Coronary artery (tissue), 2 donors: ENCODE measurements around the gene FITM1.
A peak's percentile ranks its signal among the peaks of the same experiment; 100 is the strongest.

Experiments
- DNase-seq: peaks from one replicate; pipeline ENCODE4 v3.0.0-alpha.2; 2017; ENCODE audit warnings: low spot score
- H3K27ac ChIP-seq, 2 donors: fragments of 200-600 bp; sonication (generic); one replicate each; pipeline ENCODE4 v1.5.1; 2016 to 2019
- H3K4me3 ChIP-seq: fragments of 200-600 bp; sonication (generic); 2 replicates; pipeline ENCODE4 v1.5.1; 2016; ENCODE audit warnings: mild to moderate bottlenecking, moderate library complexity
- TF ChIP-seq, protein P1 (sequence below): fragments of 200-600 bp; sonication (generic); IDR thresholded peaks from one replicate; pipeline ENCODE4 v1.5.1; 2019; ENCODE audit warnings: antibody characterized with exemption

Gene FITM1

DNA sequence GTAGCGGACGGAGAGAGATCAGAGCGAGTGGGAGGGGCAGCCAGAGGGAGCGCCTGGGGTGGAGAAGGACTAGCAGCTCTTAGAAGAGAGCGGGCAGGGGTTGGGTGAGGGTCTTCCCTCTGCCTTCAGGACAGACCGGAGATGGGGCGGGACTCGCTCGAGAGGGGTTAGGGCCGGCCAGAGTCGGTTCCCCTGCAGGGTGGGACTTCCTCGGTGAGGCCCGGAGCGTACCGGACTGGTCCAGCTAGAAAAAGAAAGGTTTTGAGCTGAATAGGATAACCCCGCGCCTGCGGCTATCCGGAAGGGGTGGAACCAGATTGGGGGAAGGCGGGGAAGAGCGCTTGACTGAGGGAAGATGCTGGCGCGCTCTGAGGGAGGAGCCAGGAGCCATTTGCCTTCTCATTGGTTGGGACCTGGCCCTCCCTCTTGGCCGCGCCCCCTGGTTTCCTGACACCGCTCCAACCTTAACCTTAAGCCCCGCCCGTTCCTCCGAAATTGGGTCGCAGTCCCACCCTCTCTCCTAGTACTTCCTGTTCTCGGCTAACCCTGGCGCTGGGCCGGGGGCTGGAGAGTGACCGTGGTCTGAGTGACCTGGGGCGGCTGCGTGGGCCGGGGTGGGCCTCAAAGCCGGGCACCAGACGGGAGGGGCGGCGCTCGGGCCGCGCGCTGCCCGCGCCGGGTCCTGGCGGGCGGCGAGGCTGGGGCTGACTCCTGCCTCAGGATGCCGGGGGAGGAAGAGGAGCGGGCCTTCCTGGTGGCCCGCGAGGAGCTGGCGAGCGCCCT is 16.7 kb downstream of the FITM1 start, which contains the start of gene RNF31:
TSS of gene RNF31 (plus strand) at position 521 of the 783 bp plus-strand sequence. CDS start at position 722, 201 bp downstream.
- H3K4me3 ChIP-seq, result peak within 1 kb of the TSS; percentile 84
- TF ChIP-seq, protein P1, sequence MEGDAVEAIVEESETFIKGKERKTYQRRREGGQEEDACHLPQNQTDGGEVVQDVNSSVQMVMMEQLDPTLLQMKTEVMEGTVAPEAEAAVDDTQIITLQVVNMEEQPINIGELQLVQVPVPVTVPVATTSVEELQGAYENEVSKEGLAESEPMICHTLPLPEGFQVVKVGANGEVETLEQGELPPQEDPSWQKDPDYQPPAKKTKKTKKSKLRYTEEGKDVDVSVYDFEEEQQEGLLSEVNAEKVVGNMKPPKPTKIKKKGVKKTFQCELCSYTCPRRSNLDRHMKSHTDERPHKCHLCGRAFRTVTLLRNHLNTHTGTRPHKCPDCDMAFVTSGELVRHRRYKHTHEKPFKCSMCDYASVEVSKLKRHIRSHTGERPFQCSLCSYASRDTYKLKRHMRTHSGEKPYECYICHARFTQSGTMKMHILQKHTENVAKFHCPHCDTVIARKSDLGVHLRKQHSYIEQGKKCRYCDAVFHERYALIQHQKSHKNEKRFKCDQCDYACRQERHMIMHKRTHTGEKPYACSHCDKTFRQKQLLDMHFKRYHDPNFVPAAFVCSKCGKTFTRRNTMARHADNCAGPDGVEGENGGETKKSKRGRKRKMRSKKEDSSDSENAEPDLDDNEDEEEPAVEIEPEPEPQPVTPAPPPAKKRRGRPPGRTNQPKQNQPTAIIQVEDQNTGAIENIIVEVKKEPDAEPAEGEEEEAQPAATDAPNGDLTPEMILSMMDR, result no peak
- DNase-seq, result peak; percentile 98
- peak within 1 kb of the TSS; percentile 77 to 98 for H3K27ac ChIP-seq

DNA sequence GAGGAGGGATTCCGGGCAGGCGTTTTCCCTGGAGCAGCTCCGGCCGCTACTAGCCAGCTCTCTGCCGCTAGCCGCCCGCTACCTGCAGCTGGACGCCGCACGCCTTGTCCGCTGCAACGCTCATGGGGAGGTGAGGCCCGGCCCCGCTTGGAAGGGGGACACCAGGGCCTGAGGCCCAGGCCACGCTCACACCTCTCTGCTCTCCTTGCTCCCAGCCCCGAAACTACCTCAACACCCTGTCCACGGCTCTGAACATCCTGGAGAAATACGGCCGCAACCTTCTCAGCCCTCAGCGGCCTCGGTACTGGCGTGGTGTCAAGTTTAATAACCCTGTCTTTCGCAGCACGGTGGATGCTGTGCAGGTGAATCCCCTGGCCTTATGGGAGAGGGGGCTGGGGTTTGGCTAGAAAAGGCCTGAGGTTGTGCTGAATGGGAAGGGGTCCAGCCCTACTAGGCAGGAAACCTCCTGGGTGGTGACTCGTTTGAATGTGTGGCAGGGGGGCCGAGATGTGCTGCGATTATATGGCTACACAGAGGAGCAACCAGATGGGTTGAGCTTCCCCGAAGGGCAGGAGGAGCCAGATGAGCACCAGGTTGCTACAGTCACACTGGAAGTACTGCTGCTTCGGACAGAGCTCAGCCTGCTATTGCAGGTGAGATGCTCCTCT is 17.4 kb downstream of the FITM1 start:
- DNase-seq, result no peak
- Histone ChIP-seq H3K4me3 (peak overlapping the region; percentile 84), H3K27ac (peak overlapping the region; percentile 77 to 98)
- TF ChIP-seq, protein P1, result no peak

DNA sequence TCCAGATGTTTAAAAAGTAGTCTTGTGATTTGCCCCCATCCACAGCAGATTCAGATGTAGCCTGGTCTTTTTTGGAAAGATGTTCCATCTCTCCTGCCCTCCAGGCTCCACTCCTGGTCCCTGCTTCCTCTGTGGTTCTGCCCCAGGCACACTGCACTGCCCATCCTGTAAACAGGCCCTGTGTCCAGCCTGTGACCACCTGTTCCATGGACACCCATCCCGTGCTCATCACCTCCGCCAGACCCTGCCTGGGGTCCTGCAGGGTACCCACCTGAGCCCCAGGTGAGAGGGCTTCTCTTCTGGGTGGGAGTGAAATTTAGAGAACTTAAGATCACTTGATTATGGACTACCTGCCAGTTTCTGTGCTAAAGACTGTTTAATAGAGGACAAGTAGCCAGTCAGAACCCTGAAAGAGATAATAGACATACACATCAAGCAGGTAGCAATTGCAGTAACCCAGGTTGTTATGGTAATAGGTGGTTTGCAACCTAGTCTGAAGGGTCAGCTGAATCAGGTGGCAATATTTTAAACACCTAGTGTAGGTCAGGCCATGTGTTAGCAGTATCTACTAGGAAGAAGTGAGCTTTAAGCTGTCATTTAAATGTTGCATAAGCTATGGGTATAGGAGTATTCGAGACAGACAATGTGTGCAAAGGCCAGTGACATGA is 19.0 kb downstream of the FITM1 start:
- TF ChIP-seq, protein P1, result no peak
- DNase-seq, result no peak
- Histone ChIP-seq H3K27ac (no peak overlapping the region), H3K4me3 (no peak overlapping the region)

DNA sequence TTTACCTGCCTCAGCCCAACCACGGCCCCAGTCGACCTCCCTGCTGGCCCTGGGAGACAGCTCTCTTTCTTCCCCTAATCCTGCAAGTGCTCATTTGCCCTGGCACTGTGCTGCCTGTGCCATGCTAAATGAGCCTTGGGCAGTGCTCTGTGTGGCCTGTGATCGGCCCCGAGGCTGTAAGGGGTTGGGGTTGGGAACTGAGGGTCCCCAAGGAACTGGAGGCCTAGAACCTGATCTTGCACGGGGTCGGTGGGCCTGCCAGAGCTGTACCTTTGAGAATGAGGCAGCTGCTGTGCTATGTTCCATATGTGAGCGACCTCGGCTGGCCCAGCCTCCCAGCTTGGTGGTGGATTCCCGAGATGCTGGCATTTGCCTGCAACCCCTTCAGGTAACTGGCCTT is 19.6 kb downstream of the FITM1 start:
- H3K27ac ChIP-seq, result no peak overlapping the region
- TF ChIP-seq, protein P1, result no peak

DNA sequence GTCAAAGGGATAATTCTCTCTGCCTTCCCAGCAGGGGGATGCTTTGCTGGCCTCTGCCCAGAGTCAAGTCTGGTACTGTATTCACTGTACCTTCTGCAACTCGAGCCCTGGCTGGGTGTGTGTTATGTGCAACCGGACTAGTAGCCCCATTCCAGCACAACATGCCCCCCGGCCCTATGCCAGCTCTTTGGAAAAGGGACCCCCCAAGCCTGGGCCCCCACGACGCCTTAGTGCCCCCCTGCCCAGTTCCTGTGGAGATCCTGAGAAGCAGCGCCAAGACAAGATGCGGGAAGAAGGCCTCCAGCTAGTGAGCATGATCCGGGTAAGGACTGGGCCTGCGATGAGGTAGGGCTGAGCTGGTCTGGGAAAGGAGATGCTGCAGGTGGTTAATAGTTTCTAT is 20.1 kb downstream of the FITM1 start:
- TF ChIP-seq, protein P1, result no peak
- Histone ChIP-seq H3K4me3 (no peak overlapping the region), H3K27ac (no peak overlapping the region)
- no peak for DNase-seq

More for the DNA sequence above, 19.6 kb downstream of the FITM1 start:
- no peak overlapping the region for H3K4me3 ChIP-seq
- no peak for DNase-seq

DNA sequence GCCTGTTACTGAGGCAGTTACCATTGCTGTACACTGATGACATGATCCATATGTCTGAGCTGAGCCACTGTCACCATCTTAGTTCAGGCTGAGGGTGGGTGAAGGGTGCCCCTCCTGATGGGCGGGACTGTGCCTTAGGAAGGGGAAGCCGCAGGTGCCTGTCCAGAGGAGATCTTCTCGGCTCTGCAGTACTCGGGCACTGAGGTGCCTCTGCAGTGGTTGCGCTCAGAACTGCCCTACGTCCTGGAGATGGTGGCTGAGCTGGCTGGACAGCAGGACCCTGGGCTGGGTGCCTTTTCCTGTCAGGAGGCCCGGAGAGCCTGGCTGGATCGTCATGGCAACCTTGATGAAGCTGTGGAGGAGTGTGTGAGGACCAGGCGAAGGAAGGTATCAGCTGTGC is 20.5 kb downstream of the FITM1 start:
- Histone ChIP-seq H3K27ac (no peak overlapping the region), H3K4me3 (no peak overlapping the region)
- no peak for DNase-seq
- TF ChIP-seq, protein P1, result no peak
